IMR-90 (cell line): ENCODE results near the gene ABCB6. TPM values are rescaled to one million over a fixed set of nuclear protein-coding genes. Genes with fewer than 3 reads are reported as not detected.
A peak's percentile ranks its signal among the peaks of the same experiment; 100 is the strongest.

Source experiments
- ATAC-seq: fragments of 200-7000 bp; cut with Tn5 transposase; 2 replicates; pipeline ENCODE4 v1.9.1; 2020; ENCODE audit warnings: low read depth, mild to moderate bottlenecking, moderate library complexity
- BruUV-seq: library from RNA; stranded (reverse); fragments of 400-500 nt; replicated peaks from 2 replicates; lab custom pipeline; 2021; lab: Mats Ljungman, UMichigan
- CTCF ChIA-PET: fragments of 300-600 bp; formaldehyde crosslinking; extraction: SDS; loops from one replicate; lab custom pipeline; 2021; ENCODE audit warnings: antibody characterized with exemption; lab: Yijun Ruan, JAX
- POLR2A ChIA-PET: fragments of 300-600 bp; sonication (Branson Sonifier 250); formaldehyde crosslinking; loops from one replicate; lab custom pipeline; 2022; ENCODE audit warnings: antibody characterized with exemption; ENCODE audit not compliant: unreplicated experiment; lab: Charles Lee
- DNase-seq: peaks from one replicate; pipeline ENCODE4 v3.0.0; 2013
- H2AFZ ChIP-seq: replicated peaks from 2 replicates; pipeline ENCODE3; 2013; ENCODE audit warnings: low read length, mild to moderate bottlenecking; ENCODE audit not compliant: poor library complexity
- H2AK5ac ChIP-seq: 2 replicates; pipeline ENCODE4 v1.6.1; 2013; ENCODE audit warnings: low read depth, low read length, inconsistent platforms
- H2AK9ac ChIP-seq: replicated peaks from 2 replicates; pipeline ENCODE3; 2013; ENCODE audit warnings: mild to moderate bottlenecking, low read depth, low read length, moderate library complexity; ENCODE audit not compliant: poor library complexity
- H2BK120ac ChIP-seq: 2 replicates; pipeline ENCODE4 v1.6.1; 2013; ENCODE audit warnings: low read depth, low read length, inconsistent platforms
- H2BK15ac ChIP-seq: 3 replicates; pipeline ENCODE4 v1.6.1; 2013; ENCODE audit warnings: low read depth, low read length, inconsistent platforms
- H2BK20ac ChIP-seq: 2 replicates; pipeline ENCODE4 v1.6.1; 2013; ENCODE audit warnings: low read depth, mild to moderate bottlenecking, inconsistent platforms, low read length, moderate library complexity
- H2BK5ac ChIP-seq: 2 replicates; pipeline ENCODE4 v1.6.1; 2013; ENCODE audit warnings: mild to moderate bottlenecking, low read depth, low read length, inconsistent platforms; ENCODE audit not compliant: poor library complexity, severe bottlenecking
- H3K14ac ChIP-seq: replicated peaks from 2 replicates; pipeline ENCODE4 v1.6.1; 2013; ENCODE audit warnings: low read depth, low read length, inconsistent platforms
- H3K18ac ChIP-seq: 2 replicates; pipeline ENCODE4 v1.6.1; 2013; ENCODE audit warnings: low read depth, low read length, control low read depth
- H3K23ac ChIP-seq: 2 replicates; pipeline ENCODE4 v1.6.1; 2013; ENCODE audit warnings: low read depth, low read length, inconsistent platforms
- H3K27ac ChIP-seq: 2 replicates; pipeline ENCODE4 v1.5.1; 2013; ENCODE audit warnings: mild to moderate bottlenecking, control low read depth, low read length; ENCODE audit not compliant: insufficient read depth
- H3K27me3 ChIP-seq: 2 replicates; pipeline ENCODE4 v1.6.1; 2013; ENCODE audit warnings: low read length; ENCODE audit not compliant: control insufficient read depth, insufficient read depth
- H3K36me3 ChIP-seq: 2 replicates; pipeline ENCODE4 v1.6.1; 2013; ENCODE audit warnings: low read length, mixed read lengths; ENCODE audit not compliant: control insufficient read depth, insufficient read depth
- H3K4ac ChIP-seq: 2 replicates; pipeline ENCODE4 v1.6.1; 2013; ENCODE audit warnings: low read depth, low read length, inconsistent platforms
- H3K4me1 ChIP-seq: 2 replicates; pipeline ENCODE4 v1.6.1; 2013; ENCODE audit warnings: low read length, mixed read lengths; ENCODE audit not compliant: control insufficient read depth, insufficient read depth
- H3K4me2 ChIP-seq: 2 replicates; pipeline ENCODE4 v1.6.1; 2013; ENCODE audit warnings: low read depth, mild to moderate bottlenecking, control low read depth, low read length, moderate library complexity
- H3K4me3 ChIP-seq: 2 replicates; pipeline ENCODE4 v1.5.1; 2013; ENCODE audit warnings: low read depth, mild to moderate bottlenecking, control low read depth, low read length, moderate library complexity; ENCODE audit not compliant: insufficient read depth
- H3K56ac ChIP-seq: 2 replicates; pipeline ENCODE4 v1.6.1; 2013; ENCODE audit warnings: low read length, inconsistent platforms; ENCODE audit not compliant: insufficient read depth; ENCODE audit errors: extremely low read depth
- H3K79me1 ChIP-seq, 2 experiments: 2 replicates each; pipeline ENCODE4 v1.6.1; 2013; ENCODE audit warnings: low read length in 2 of 2, inconsistent platforms in 1 of 2, low read depth in 1 of 2
- H3K9ac ChIP-seq: 2 replicates; pipeline ENCODE4 v1.6.1; 2013; ENCODE audit warnings: low read depth, low read length, control low read depth
- H3K9me1 ChIP-seq: 2 replicates; pipeline ENCODE4 v1.6.1; 2013; ENCODE audit warnings: low read length, inconsistent platforms; ENCODE audit not compliant: insufficient read depth
- H3K9me3 ChIP-seq: 2 replicates; pipeline ENCODE4 v1.6.1; 2013; ENCODE audit warnings: low read length; ENCODE audit not compliant: control insufficient read depth, insufficient read depth
- H4K20me1 ChIP-seq: 2 replicates; pipeline ENCODE4 v1.6.1; 2013; ENCODE audit warnings: low read length, inconsistent platforms; ENCODE audit not compliant: insufficient read depth
- H4K5ac ChIP-seq: 2 replicates; pipeline ENCODE4 v1.6.1; 2013; ENCODE audit warnings: mild to moderate bottlenecking, low read depth, low read length, control low read depth
- H4K8ac ChIP-seq, 2 experiments: 2 replicates each; pipeline ENCODE4 v1.6.1; 2013; ENCODE audit warnings: low read depth in 2 of 2, low read length in 2 of 2, control low read depth in 1 of 2, inconsistent platforms in 1 of 2
- H4K91ac ChIP-seq: 2 replicates; pipeline ENCODE4 v1.6.1; 2013; ENCODE audit warnings: low read depth, low read length, inconsistent platforms; ENCODE audit not compliant: insufficient read depth
- BHLHE40 ChIP-seq: fragments of 150-350 bp; IDR thresholded peaks from 2 replicates; pipeline ENCODE4 v1.6.1; 2016; ENCODE audit warnings: mild to moderate bottlenecking, low read depth, low read length
- CEBPB ChIP-seq: IDR thresholded peaks from 2 replicates; pipeline ENCODE4 v1.6.1; 2012; ENCODE audit warnings: low read depth, low read length, improper control_type of control experiment
- MAZ ChIP-seq: IDR thresholded peaks from 2 replicates; pipeline ENCODE4 v1.6.1; 2012; ENCODE audit warnings: low read depth, mild to moderate bottlenecking, low read length, improper control_type of control experiment, moderate library complexity, borderline replicate concordance
- MXI1 ChIP-seq: IDR thresholded peaks from 2 replicates; pipeline ENCODE4 v1.6.1; 2012; ENCODE audit warnings: low read depth, mild to moderate bottlenecking, low read length, moderate library complexity, borderline replicate concordance
- NFE2L2 ChIP-seq: fragments of 150-350 bp; IDR thresholded peaks from 2 replicates; pipeline ENCODE4 v1.6.1; 2016; ENCODE audit warnings: low read depth, mild to moderate bottlenecking, low read length
- RFX5 ChIP-seq: IDR thresholded peaks from 2 replicates; pipeline ENCODE4 v1.8.0; 2012; ENCODE audit warnings: low read depth, mild to moderate bottlenecking, low read length, moderate library complexity
- WGBS, 2 experiments: methylation state at CpG; one replicate each; pipeline versions ENCODE4 v1.1.5 to v1.1.7; 2013; ENCODE audit warnings: missing lambda C conversion rate in 2 of 2; ENCODE audit not compliant: insufficient read length in 1 of 2; ENCODE audit errors: extremely low coverage in 2 of 2; 5-methylcytosine and 5-hydroxymethylcytosine counted together
- dilution Hi-C: fragments of 300-500 bp; cut with HindIII; formaldehyde crosslinking; loops from one replicate; pipeline ENCODE4 v1.14.3; 2018; ENCODE audit warnings: low sequenced_read_pairs; ENCODE audit not compliant: unreplicated experiment
- in situ Hi-C: fragments of 300-500 bp; cut with MboI; formaldehyde crosslinking; loops from 3 replicates; pipeline ENCODE4 v1.14.3; 2019; ENCODE audit warnings: low sequenced_read_pairs, inconsistent platforms, mixed read lengths
- intact Hi-C: fragments of 100-400 bp; cut with micrococcal nuclease; formaldehyde crosslinking; loops from 2 replicates; pipeline ENCODE4 v1.10.0; 2022
- polyA plus RNA-seq, 3 experiments: library from polyadenylated mRNA; depleted of rRNA; stranded (reverse); fragments of >200 nt; gene quantifications; 2 replicates each; pipeline ENCODE4 v1.2.3, GENCODE V29; 2012; ENCODE audit warnings: low replicate concordance in 1 of 3
- total RNA-seq: library from RNA; depleted of rRNA; stranded (reverse); fragments of >200 nt; gene quantifications from 2 replicates; pipeline ENCODE4 v1.2.3, GENCODE V29; 2012
- TF ChIP-seq, protein P1 (sequence below): conservative IDR thresholded peaks from 2 replicates; pipeline ENCODE4 v1.5.1; 2012; ENCODE audit warnings: mild to moderate bottlenecking, low read depth, low read length, improper control_type of control experiment

Gene ABCB6
- total and polyA plus RNA-seq, 2 of the 4 experiments (the other 2 are of a cell fraction), result 12.5 to 24.7 TPM

DNA sequence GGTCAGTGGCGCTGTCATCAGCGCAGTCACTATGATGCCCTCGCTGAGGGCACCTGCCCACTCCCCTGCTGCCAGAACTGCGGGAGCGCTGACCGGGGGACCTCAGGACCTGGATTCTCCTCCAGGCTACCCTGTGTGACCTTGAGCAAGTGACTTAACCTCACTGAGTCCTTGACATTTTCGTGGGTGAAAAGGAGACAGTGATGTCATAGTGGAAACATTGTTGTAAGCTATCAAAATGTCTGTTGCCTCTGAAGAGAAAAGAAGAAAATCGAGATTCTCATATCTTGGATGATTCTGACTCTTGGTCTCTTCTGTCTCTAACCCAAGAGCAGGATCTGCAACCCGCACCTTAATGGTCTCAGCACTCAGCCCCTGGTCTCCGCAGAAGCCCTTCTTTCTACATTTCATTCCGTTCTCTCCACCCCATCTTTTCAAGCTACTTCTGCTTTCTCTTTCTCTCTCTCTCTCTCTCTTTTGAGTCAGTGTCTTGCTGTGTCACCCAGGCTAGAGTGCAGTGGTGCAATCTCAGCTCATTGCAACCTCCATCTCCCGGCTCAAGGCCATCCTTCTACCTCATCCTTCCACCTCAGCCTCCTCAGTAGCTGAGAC is 35.9 kb upstream of the ABCB6 start:
- intact Hi-C loops (no loop called here), in situ Hi-C loops (no loop called here), dilution Hi-C loops (no loop called here)
- H3K36me3 ChIP-seq, result peaks cover 5% of the 10 kb centered on the region; the same call in 1 of the 2 replicates
- 0 out of 2 replicates have a peak, but pooled peaks cover 3% of the 10 kb centered on the region for H4K20me1 ChIP-seq
- H3K79me1 ChIP-seq, result no peaks in the 10 kb centered on the region
- H2BK5ac ChIP-seq, result no peak overlapping the region
- H3K14ac ChIP-seq, result no peak overlapping the region
- H2AK5ac ChIP-seq, result no peak overlapping the region
- H3K9ac ChIP-seq, result no peak overlapping the region
- H3K4me2 ChIP-seq, result peak overlapping the region; percentile 94
- peaks cover 19% of the 10 kb centered on the region for H3K27me3 ChIP-seq
- ATAC-seq (no peak; the same call in 1 of the 2 replicates), DNase-seq (no peak)
- ChIA-PET CTCF (interaction anchor here (1.2 kb wide), 1 partner anchor 23 kb away, joined by 4 read pairs; no protein-coding TSS in a partner anchor), POLR2A (no interaction called here)
- H3K9me3 ChIP-seq, result no peaks in the 10 kb centered on the region
- no peak overlapping the region for H4K8ac ChIP-seq
- no peak overlapping the region for H2AK9ac ChIP-seq
- no peak overlapping the region for H3K27ac ChIP-seq
- TF ChIP-seq MXI1, result no peak
- TF ChIP-seq MAZ, result no peak
- peak; percentile 78 for TF ChIP-seq CEBPB
- TF ChIP-seq RFX5, result no peak
- TF ChIP-seq NFE2L2, result peak; percentile 39; the same call in 1 of the 2 replicates
- no peak for TF ChIP-seq BHLHE40
- TF ChIP-seq, protein P1, sequence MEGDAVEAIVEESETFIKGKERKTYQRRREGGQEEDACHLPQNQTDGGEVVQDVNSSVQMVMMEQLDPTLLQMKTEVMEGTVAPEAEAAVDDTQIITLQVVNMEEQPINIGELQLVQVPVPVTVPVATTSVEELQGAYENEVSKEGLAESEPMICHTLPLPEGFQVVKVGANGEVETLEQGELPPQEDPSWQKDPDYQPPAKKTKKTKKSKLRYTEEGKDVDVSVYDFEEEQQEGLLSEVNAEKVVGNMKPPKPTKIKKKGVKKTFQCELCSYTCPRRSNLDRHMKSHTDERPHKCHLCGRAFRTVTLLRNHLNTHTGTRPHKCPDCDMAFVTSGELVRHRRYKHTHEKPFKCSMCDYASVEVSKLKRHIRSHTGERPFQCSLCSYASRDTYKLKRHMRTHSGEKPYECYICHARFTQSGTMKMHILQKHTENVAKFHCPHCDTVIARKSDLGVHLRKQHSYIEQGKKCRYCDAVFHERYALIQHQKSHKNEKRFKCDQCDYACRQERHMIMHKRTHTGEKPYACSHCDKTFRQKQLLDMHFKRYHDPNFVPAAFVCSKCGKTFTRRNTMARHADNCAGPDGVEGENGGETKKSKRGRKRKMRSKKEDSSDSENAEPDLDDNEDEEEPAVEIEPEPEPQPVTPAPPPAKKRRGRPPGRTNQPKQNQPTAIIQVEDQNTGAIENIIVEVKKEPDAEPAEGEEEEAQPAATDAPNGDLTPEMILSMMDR, result no peak
- no peak overlapping the region for H2BK120ac ChIP-seq
- H2BK15ac ChIP-seq, result no peak overlapping the region
- H3K4me1 ChIP-seq, result peaks cover 28% of the 10 kb centered on the region
- no peak overlapping the region for H4K91ac ChIP-seq
- H4K5ac ChIP-seq, result no peak overlapping the region
- H3K18ac ChIP-seq, result no peak overlapping the region
- H3K4ac ChIP-seq, result no peak overlapping the region
- H2AFZ ChIP-seq, result peak overlapping the region; percentile 87
- H3K9me1 ChIP-seq, result peaks cover 13% of the 10 kb centered on the region
- no peak overlapping the region for H2BK20ac ChIP-seq
- peak overlapping the region; percentile 45; the same call in 1 of the 2 replicates for H3K23ac ChIP-seq
- no TSS peak for BruUV-seq
- H3K4me3 ChIP-seq, result peak overlapping the region; percentile 57
- no peak overlapping the region for H3K56ac ChIP-seq
- WGBS, 2 experiments, result 55% methylated on average over 3 of the region's 12 CpGs; no CpG with 5 or more reads in 1 of the 2 experiments
